WTC11 (cell line): ENCODE data around the gene BCAR3. TPM values are rescaled to one million over a fixed set of nuclear protein-coding genes. Genes with fewer than 3 reads are reported as not detected.

Experiments
- ATAC-seq: fragments of 200-7000 bp; cut with Tn5 transposase; 2 replicates; pipeline ENCODE4 v1.10.0; 2021; ENCODE audit warnings: mild to moderate bottlenecking, moderate library complexity
- CTCF ChIA-PET: fragments of 300-600 bp; sonication (Branson Sonifier 250); formaldehyde crosslinking; loops from one replicate; lab custom pipeline; 2021; ENCODE audit warnings: antibody characterized with exemption; lab: Charles Lee
- POLR2A ChIA-PET: fragments of 350-600 bp; sonication (Branson Sonifier 250); formaldehyde crosslinking; loops from one replicate; lab custom pipeline; 2021; ENCODE audit warnings: antibody characterized with exemption; lab: Charles Lee
- DNase-seq: peaks from one replicate; pipeline ENCODE4 v3.0.0; 2021; ENCODE audit warnings: low spot score
- H3K27ac Mint-ChIP-seq: 2 replicates; pipeline ENCODE4 v1.8.0; 2021; ENCODE audit warnings: mixed read lengths
- H3K27me3 Mint-ChIP-seq: 2 replicates; pipeline ENCODE4 v1.8.0; 2021; ENCODE audit warnings: low read depth, mild to moderate bottlenecking, moderate library complexity, mixed read lengths
- H3K36me3 Mint-ChIP-seq: 2 replicates; pipeline ENCODE4 v1.8.0; 2021; ENCODE audit warnings: mixed read lengths
- H3K4me1 Mint-ChIP-seq: 2 replicates; pipeline ENCODE4 v1.8.0; 2022; ENCODE audit warnings: mixed read lengths
- H3K4me3 Mint-ChIP-seq: 2 replicates; pipeline ENCODE4 v1.8.0; 2021; ENCODE audit warnings: mild to moderate bottlenecking, moderate library complexity, mixed read lengths
- H3K9me3 Mint-ChIP-seq: 2 replicates; pipeline ENCODE4 v1.8.0; 2021; ENCODE audit warnings: mixed read lengths
- AFF4 ChIP-seq: sonication (generic); formaldehyde crosslinking; IDR thresholded peaks from 2 replicates; pipeline ENCODE4 v1.8.1; 2023; ENCODE audit warnings: mild to moderate bottlenecking, missing genetic modification reagents, borderline replicate concordance
- ATF1 ChIP-seq: sonication (generic); formaldehyde crosslinking; IDR thresholded peaks from 2 replicates; pipeline ENCODE4 v1.8.1; 2023; ENCODE audit warnings: mild to moderate bottlenecking, moderate library complexity, missing genetic modification reagents
- ATF2 ChIP-seq: sonication (generic); formaldehyde crosslinking; IDR thresholded peaks from 2 replicates; pipeline ENCODE4 v1.8.1; 2022; ENCODE audit warnings: low read depth, missing genetic modification reagents, borderline replicate concordance
- FOXJ3 ChIP-seq: sonication (generic); formaldehyde crosslinking; IDR thresholded peaks from 2 replicates; pipeline ENCODE4 v1.9.0; 2021; ENCODE audit warnings: missing genetic modification reagents, mild to moderate bottlenecking, borderline replicate concordance
- FOXK1 ChIP-seq: sonication (generic); formaldehyde crosslinking; IDR thresholded peaks from 2 replicates; pipeline ENCODE4 v1.8.0; 2022; ENCODE audit warnings: mild to moderate bottlenecking, moderate library complexity, missing genetic modification reagents
- JAZF1 ChIP-seq: fragments of 250-450 bp; sonication (Bioruptor Pico); IDR thresholded peaks from 2 replicates; pipeline ENCODE4 v1.9.0; 2021; ENCODE audit warnings: moderate library complexity, mild to moderate bottlenecking, inconsistent platforms
- MYBL2 ChIP-seq: sonication (generic); formaldehyde crosslinking; IDR thresholded peaks from 2 replicates; pipeline ENCODE4 v1.8.1; 2023; ENCODE audit warnings: mild to moderate bottlenecking, moderate library complexity, missing genetic modification reagents
- NFATC4 ChIP-seq: fragments of 250-450 bp; sonication (Bioruptor Pico); IDR thresholded peaks from 2 replicates; pipeline ENCODE4 v1.9.0; 2021; ENCODE audit warnings: mild to moderate bottlenecking
- NFE2L1 ChIP-seq: sonication (generic); formaldehyde crosslinking; IDR thresholded peaks from 2 replicates; pipeline ENCODE4 v1.8.1; 2023; ENCODE audit warnings: missing genetic modification reagents
- NR2C2 ChIP-seq: sonication (generic); formaldehyde crosslinking; IDR thresholded peaks from 2 replicates; pipeline ENCODE4 v1.8.0; 2022; ENCODE audit warnings: mild to moderate bottlenecking, missing genetic modification reagents
- NR3C1 ChIP-seq: sonication (generic); formaldehyde crosslinking; conservative IDR thresholded peaks from 2 replicates; pipeline ENCODE4 v1.8.1; 2023; ENCODE audit warnings: low read depth, mild to moderate bottlenecking, missing genetic modification reagents
- PREB ChIP-seq: sonication (generic); formaldehyde crosslinking; IDR thresholded peaks from 2 replicates; pipeline ENCODE4 v1.8.1; 2022; ENCODE audit warnings: mild to moderate bottlenecking, missing genetic modification reagents, moderate library complexity, borderline replicate concordance
- PRRX2 ChIP-seq: fragments of 250-450 bp; sonication (Bioruptor Pico); IDR thresholded peaks from 2 replicates; pipeline ENCODE4 v1.8.0; 2021; ENCODE audit warnings: mild to moderate bottlenecking
- RORB ChIP-seq: fragments of 250-450 bp; sonication (Bioruptor Pico); IDR thresholded peaks from 2 replicates; pipeline ENCODE4 v1.9.0; 2021; ENCODE audit warnings: mild to moderate bottlenecking
- SOX15 ChIP-seq: fragments of 250-450 bp; sonication (Bioruptor Pico); IDR thresholded peaks from 2 replicates; pipeline ENCODE4 v1.9.0; 2021; ENCODE audit warnings: mild to moderate bottlenecking
- ZNF219 ChIP-seq: sonication (generic); formaldehyde crosslinking; IDR thresholded peaks from 2 replicates; pipeline ENCODE4 v1.8.0; 2023; ENCODE audit warnings: missing genetic modification reagents, mild to moderate bottlenecking, borderline replicate concordance
- ZNF396 ChIP-seq: fragments of 250-450 bp; sonication (Bioruptor Pico); IDR thresholded peaks from 2 replicates; pipeline ENCODE4 v1.8.0; 2021; ENCODE audit warnings: mild to moderate bottlenecking, moderate library complexity, borderline replicate concordance
- total RNA-seq: library from RNA; stranded (reverse); gene quantifications from 3 replicates; pipeline ENCODE4 v1.2.3, GENCODE V29; 2021
- TF ChIP-seq, protein P1 (sequence below): fragments of 250-450 bp; sonication (Bioruptor Pico); IDR thresholded peaks from 2 replicates; pipeline ENCODE4 v1.8.0; 2021; ENCODE audit warnings: mild to moderate bottlenecking
- TF ChIP-seq, protein P2 (sequence below): sonication (generic); formaldehyde crosslinking; IDR thresholded peaks from 2 replicates; pipeline ENCODE4 v1.8.0; 2022; ENCODE audit warnings: mild to moderate bottlenecking, missing genetic modification reagents
- TF ChIP-seq, protein P3 (sequence below): sonication (generic); formaldehyde crosslinking; IDR thresholded peaks from 2 replicates; pipeline ENCODE4 v1.8.0; 2022; ENCODE audit warnings: mild to moderate bottlenecking, missing genetic modification reagents

BCAR3 gene
- total RNA-seq, 1 experiment from 2014 or later, result 14.8 TPM

DNA sequence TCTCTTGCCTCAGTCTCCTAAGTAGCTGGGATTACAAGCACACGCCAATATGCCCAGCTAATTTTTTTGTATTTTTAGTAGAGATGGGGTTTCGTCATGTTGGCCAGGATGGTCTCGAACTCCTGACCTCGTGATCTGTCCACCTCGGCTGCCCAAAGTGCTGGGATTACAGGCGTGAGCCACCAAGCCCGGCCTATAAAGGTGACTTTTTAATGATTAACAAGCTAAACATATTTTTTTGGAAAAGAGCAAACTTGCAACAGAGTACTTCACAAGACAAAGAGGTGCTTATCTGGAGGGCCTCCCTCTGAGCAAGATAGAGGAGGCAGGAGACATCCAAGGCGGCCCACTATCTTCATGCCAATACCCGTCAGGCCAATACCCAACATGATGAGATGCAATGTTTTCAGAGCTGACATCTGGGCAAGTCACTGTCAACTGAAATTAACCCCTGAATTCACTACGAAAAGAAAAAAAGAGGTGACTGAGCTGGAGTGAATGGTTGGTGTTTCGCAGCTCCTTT, 10.5 kb downstream of the BCAR3 start:
- no peak for ATAC-seq
- H3K4me3 Mint-ChIP-seq, result no peak overlapping the region
- ChIA-PET POLR2A (no interaction called here), CTCF (interaction anchor here (0.7 to 1.6 kb wide), 5 partner anchors 25 to 180 kb away, joined by 3 to 6 read pairs (median 3); no protein-coding TSS in a partner anchor)
- H3K4me1 Mint-ChIP-seq, result peaks cover 26% of the 10 kb centered on the region
- H3K27ac Mint-ChIP-seq, result no peak overlapping the region
- peaks cover 23% of the 10 kb centered on the region for H3K36me3 Mint-ChIP-seq
- no peaks in the 10 kb centered on the region for H3K9me3 Mint-ChIP-seq
- H3K27me3 Mint-ChIP-seq, result no peaks in the 10 kb centered on the region
- no peak for DNase-seq
- no peak for TF ChIP-seq ZNF219 (CRISPR knock-in tag)
- TF ChIP-seq NFATC4 (CRISPR knock-in tag), result no peak
- TF ChIP-seq RORB (CRISPR knock-in tag), result no peak
- no peak for TF ChIP-seq ATF1 (CRISPR knock-in tag)
- no peak for TF ChIP-seq FOXJ3 (CRISPR knock-in tag)
- TF ChIP-seq, protein P1, sequence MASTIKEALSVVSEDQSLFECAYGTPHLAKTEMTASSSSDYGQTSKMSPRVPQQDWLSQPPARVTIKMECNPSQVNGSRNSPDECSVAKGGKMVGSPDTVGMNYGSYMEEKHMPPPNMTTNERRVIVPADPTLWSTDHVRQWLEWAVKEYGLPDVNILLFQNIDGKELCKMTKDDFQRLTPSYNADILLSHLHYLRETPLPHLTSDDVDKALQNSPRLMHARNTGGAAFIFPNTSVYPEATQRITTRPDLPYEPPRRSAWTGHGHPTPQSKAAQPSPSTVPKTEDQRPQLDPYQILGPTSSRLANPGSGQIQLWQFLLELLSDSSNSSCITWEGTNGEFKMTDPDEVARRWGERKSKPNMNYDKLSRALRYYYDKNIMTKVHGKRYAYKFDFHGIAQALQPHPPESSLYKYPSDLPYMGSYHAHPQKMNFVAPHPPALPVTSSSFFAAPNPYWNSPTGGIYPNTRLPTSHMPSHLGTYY (CRISPR knock-in tag), result no peak
- no peak for TF ChIP-seq ATF2 (CRISPR knock-in tag)
- TF ChIP-seq SOX15 (CRISPR knock-in tag), result no peak
- no peak for TF ChIP-seq AFF4 (CRISPR knock-in tag)
- TF ChIP-seq NR3C1 (CRISPR knock-in tag), result no peak
- no peak for TF ChIP-seq ZNF396 (CRISPR knock-in tag)
- no peak for TF ChIP-seq MYBL2
- TF ChIP-seq, protein P2, sequence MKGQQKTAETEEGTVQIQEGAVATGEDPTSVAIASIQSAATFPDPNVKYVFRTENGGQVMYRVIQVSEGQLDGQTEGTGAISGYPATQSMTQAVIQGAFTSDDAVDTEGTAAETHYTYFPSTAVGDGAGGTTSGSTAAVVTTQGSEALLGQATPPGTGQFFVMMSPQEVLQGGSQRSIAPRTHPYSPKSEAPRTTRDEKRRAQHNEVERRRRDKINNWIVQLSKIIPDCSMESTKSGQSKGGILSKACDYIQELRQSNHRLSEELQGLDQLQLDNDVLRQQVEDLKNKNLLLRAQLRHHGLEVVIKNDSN (CRISPR knock-in tag), result no peak
- no peak for TF ChIP-seq NR2C2 (CRISPR knock-in tag)
- TF ChIP-seq, protein P3, sequence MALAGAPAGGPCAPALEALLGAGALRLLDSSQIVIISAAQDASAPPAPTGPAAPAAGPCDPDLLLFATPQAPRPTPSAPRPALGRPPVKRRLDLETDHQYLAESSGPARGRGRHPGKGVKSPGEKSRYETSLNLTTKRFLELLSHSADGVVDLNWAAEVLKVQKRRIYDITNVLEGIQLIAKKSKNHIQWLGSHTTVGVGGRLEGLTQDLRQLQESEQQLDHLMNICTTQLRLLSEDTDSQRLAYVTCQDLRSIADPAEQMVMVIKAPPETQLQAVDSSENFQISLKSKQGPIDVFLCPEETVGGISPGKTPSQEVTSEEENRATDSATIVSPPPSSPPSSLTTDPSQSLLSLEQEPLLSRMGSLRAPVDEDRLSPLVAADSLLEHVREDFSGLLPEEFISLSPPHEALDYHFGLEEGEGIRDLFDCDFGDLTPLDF, result no peak
- TF ChIP-seq FOXK1 (CRISPR knock-in tag), result no peak

GRCh38 chr1:93670141-93670540, 11.5 kb downstream of the BCAR3 start:
- Mint-ChIP-seq H3K4me1 (peaks cover 29% of the 10 kb centered on the region), H3K9me3 (no peaks in the 10 kb centered on the region), H3K27me3 (no peaks in the 10 kb centered on the region), H3K27ac (no peak overlapping the region), H3K36me3 (peaks cover 23% of the 10 kb centered on the region), H3K4me3 (no peak overlapping the region)
- DNase-seq (no peak), ATAC-seq (no peak)
- CTCF ChIA-PET, result interaction anchor here (0.5 to 1.6 kb wide), 3 partner anchors 39 to 147 kb away, joined by 3 to 5 read pairs (median 4); no protein-coding TSS in a partner anchor
- TF ChIP-seq NFE2L1 (CRISPR knock-in tag) (no peak), PRRX2 (CRISPR knock-in tag) (no peak), JAZF1 (no peak), PREB (no peak)
- TF ChIP-seq, all 79 proteins: peak for 0
- POLR2A ChIA-PET, result no interaction called here
